ENCODE measurements around the gene SRRM3.

DNA sequence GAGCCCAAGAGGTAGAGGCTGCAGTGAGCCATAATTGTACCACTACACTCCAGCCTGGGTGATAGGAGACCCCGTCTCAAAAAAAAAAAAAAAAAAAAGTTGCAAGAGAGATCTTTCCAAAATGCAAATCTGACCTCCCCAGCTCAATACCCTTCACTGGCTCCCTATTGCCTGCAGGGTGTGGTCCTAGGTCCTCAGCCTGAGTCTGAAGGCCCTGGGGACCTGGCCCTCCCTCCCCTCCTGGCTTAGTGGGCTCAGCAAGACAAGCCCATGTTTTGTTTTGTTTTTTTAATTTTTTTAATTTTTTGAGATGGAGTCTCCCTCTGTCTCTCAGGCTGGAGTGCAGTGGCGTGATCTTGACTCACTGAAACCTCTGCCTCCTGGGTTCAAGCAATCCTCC is 20.6 kb downstream of the SRRM3 start:
- no peak for TF ChIP-seq POLR2A (IDR thresholded peaks at IDR 0.05; ENCODE audit: extremely low read depth, insufficient read length)
- TF ChIP-seq, protein P1, sequence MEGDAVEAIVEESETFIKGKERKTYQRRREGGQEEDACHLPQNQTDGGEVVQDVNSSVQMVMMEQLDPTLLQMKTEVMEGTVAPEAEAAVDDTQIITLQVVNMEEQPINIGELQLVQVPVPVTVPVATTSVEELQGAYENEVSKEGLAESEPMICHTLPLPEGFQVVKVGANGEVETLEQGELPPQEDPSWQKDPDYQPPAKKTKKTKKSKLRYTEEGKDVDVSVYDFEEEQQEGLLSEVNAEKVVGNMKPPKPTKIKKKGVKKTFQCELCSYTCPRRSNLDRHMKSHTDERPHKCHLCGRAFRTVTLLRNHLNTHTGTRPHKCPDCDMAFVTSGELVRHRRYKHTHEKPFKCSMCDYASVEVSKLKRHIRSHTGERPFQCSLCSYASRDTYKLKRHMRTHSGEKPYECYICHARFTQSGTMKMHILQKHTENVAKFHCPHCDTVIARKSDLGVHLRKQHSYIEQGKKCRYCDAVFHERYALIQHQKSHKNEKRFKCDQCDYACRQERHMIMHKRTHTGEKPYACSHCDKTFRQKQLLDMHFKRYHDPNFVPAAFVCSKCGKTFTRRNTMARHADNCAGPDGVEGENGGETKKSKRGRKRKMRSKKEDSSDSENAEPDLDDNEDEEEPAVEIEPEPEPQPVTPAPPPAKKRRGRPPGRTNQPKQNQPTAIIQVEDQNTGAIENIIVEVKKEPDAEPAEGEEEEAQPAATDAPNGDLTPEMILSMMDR (IDR thresholded peaks at IDR 0.05; ENCODE audit: low read depth, low read length) = no peak
- TF ChIP-seq MYC (IDR thresholded peaks at IDR 0.05; ENCODE audit: low read depth, low read length) = no peak
- TF ChIP-seq, protein P2, sequence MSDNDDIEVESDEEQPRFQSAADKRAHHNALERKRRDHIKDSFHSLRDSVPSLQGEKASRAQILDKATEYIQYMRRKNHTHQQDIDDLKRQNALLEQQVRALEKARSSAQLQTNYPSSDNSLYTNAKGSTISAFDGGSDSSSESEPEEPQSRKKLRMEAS (IDR thresholded peaks at IDR 0.05; ENCODE audit: low read depth, low read length) = no peak

Measured in NB4 (cell line).